ENCODE measurements around the gene OR10H1.
A peak's percentile ranks its signal among the peaks of the same experiment; 100 is the strongest.
"Not testable (repeated sequence)": the region's sequence is repeated elsewhere in the genome, so short reads cannot be mapped to it uniquely, and the experiment has no call there.

The OR10H1 gene, protein sequence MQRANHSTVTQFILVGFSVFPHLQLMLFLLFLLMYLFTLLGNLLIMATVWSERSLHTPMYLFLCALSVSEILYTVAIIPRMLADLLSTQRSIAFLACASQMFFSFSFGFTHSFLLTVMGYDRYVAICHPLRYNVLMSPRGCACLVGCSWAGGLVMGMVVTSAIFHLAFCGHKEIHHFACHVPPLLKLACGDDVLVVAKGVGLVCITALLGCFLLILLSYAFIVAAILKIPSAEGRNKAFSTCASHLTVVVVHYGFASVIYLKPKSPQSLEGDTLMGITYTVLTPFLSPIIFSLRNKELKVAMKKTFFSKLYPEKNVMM

DNA sequence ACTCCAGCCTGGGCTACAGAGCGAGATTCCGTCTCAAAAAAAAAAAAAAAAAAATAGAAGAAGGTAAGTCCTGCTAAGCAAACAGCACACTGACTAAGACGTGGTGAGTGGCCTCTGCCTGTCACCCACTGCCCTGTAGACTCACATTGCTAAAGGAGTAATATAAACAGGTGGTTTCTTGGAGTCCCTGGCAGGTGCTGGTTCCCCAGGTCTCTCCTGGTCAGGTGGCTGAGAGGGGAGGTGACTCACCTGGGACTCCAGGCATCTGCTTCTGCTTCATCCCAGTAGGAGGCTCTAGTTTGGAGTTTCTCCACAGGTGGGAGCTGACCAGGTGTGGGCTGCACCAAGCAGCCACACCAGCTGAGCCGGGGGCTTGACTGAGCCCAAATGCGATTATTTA is at the start of gene OR10H1:
OR10H1 (minus strand) TSS at position 359 of the 400 bp plus-strand sequence. CDS start 7,627 bp downstream, outside the sequence.
- no peak for DNase-seq

DNA sequence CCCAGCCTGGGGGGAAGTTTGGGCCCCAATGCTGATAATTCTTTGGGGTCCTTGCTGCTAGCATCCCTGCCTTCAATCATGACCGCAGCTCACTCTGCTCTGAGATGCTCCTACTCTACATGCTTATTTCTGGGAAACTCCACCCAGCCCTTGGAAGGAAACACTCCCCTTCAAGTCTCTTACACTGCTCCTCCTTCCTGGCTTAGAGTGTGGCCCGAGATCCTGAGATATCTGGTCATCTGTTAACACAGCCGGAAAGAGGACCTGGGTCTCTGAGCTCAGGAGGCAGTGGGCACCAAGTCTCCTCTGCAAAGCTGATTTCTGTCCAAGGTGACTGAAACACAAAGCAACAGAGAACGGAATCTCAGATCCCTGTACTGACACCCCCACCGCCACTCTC is 49.4 kb upstream of the OR10H1 start:
- DNase-seq: peak; percentile 65

DNA sequence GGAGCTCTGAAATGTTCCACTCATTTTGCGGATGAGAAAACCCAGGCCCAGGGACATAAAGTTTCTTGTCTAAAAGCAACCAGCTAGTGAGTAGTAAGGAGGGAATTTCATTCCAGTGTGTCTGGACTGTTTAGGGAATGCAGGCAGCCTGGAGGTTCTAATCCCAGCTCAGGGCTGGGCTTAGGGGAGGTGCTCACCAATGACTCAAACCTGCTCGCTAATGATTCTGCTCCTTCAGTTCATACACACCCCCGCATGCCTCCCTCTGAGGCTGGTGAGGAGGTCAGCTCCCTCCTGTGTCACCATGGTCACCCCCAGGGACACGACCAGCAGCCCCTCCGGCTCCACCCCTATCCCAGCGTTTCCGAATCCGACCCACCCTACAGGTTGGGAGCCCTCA is 47.8 kb upstream of the OR10H1 start:
- peak; percentile 32 for DNase-seq

DNA sequence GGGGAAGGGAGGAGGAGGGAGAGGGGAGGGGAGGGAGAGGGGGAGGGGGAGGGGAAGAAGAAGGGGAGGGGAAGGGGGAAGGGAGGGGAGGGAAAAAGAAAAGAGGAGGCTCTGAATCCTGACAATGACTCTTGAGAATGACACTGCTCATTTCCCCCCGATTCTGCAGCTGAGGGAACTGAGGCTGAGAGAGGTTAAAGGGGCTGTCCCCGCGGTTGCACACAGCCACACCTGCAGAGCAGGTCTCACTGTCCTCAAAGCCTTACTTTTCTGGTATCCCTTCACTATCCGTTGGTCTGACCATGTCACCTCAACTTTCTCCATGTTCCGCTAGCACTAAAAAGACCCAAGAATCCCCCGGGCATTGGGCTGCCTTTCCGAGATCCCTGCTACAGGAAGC is 47.0 kb upstream of the OR10H1 start:
- no peak for DNase-seq

DNA sequence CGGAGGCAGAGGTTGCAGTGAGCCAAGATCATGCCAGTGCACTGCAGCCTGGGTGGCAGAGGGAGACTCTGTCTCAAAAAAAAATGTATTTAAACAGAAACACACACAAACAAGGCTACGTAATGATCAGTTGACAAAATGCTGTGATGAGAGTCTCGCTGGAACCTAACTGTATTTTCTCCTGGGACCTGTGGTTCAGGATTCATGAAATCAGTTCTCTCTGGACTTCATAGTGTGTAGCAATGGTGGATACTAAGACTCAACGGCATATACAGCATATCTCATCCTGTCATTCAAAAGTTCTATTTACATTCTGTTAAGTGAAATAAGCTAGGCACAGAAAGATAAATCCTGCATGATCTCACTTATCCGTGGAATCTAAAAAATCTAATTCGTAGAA is 45.1 kb upstream of the OR10H1 start:
- no peak for DNase-seq

DNA sequence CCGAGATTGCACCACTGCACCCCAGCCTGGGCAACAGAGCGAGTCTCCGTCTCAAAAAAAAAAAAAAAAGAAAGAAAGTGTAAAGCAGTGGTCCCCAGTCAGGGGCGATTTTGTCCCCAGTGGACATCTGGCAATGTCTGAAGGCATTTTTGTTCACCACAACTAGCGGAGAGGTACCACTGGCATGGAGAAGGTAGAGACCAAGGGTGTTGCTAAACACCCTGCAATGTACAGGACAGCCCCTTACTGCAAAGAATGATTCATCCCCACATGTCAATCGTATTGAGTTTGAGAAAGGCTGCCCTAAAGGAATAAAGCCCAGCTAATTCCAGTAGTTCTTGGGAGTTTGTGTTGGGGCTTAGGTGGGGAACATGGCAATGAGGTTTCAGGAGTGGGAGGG is 43.7 kb upstream of the OR10H1 start:
- peak; percentile 32 for DNase-seq

DNA sequence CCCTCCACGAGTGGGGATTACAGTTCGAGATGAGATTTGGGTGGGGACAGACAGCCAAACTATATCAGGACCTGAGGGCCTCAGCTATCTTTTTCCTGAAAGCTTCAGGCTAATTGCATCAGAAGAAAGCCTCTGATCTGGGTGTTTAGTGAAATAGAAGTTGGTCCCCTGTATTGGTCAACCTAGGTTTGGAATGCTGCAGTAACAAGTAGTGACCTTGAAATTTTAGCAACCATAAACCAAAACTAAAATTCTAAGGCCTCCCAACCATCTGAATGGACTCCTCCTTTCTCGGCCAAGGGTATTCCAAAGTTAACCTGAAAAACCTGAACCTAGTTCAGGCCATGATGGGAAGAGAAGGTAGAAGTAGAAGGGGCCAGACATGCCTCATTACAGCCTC is 34.9 kb upstream of the OR10H1 start:
- no peak for DNase-seq

DNA sequence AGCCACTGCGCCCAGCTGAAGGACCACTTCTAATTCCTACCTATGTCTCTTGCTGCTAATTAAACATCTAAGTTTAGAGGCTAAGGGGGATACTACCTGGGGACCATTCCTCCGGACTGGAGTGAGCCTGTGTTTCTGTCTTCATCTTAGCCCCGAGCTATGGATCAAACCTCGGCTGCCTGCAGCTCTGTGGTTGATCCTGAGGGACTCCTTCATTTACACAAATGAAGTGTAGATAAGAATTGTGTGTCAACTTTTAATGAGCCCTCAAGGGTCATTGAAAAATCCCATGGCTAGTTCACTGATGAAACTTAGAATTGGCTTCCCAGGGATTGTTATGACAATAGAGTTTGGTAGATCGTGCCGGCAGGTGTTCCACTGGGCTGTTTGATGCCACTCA is 31.5 kb upstream of the OR10H1 start:
- DNase-seq: no peak

DNA sequence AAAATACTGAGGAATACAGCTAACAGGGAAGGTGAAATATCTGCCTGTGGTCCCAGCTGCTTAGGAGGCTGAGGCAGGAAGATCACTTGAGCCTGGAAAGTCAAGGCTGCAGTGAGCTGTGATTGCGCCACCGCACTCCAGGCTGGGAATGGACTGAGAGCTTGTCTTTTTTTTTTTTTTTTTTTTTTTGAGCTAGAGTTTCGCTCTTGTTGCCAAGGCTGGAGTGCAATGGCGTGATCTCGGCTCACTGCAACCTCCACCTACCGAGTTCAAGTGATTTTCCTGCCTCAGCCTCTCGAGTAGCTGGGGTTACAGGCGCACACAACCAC is 28.4 kb upstream of the OR10H1 start:
- DNase-seq: not testable (repeated sequence)

DNA sequence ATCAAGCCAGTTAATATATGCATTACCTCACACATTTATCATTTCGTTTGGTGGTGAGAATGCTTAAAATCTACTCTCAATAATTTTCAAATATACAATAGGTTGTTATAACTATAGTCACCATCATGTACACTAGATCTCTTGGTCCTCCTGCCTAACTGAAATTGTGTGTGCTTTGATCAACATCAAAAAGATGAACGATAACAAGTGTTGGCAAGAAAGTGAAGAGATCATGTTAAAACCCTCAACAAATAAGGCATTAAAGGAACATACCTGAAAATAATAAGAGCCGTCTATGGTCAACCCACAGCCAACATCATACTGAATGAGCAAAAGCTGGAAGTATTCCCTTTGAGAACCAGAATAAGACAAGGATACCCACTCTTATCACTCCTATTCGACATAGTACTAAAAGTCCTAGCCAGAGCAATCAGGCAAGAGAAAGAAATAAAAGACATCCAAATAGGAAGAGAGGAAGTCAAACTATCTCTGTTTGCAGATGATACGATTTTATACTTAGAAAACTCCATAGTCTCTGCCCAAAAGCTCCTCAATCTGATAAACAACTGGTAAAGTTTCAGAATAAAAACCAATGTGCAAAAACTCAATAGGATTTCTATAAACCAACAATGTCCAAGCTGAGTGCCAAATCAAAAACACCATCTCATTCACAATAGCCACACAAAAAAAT is 27.9 kb upstream of the OR10H1 start:
- DNase-seq: peak; percentile 52

DNA sequence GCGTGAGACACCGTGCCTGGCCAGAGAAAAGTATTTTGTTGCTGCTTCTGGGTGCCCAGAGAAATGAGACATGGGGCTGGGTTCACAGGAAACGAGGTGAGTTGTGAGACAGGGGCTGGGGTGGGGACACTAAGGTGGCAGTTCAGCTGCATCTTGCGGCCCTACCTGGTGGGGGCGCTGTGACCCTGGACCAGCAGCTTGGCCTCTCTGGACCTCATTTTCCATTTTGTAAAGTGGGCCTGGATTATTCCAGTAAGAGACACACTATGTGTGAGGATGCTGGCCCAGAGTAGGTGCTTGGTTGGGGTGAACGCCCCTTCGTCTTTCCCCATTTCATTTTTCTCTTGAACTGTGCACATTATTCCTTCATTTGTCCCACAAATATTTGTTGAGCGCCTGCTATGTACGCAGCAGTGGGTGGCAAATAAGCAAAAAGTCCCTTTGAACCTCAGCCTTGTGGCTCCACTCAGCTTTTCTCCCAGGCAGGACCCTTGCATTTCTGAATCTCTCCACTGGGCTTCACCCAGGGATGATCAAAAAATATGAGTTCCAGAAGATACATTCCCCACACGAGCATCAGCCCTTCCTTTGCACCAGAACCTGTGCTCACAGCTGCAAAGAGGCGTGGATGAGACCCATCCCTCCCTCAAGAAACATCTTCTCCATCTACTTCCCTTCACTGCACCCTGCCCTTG is 26.6 kb upstream of the OR10H1 start:
- peak; percentile 43 for DNase-seq

DNA sequence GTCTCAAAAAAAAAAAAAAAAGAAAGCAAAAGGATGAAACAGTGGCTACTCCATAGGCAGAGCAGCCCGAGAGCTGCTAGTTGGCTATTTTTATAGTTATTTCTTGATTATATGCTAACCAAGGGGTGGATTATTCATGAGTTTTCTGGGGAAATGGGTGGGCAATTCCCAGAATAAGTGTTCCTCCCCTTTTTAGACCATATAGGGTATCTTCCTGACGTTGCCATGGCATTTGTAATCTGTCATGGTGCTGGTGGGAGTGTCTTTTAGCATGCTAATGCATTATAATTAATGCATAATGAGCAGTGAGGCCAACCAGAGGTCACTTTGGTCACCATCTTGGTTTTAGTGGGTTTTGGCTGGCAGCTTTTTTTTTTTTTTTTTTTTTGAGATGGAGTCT is 25.4 kb upstream of the OR10H1 start:
- DNase-seq: no peak

DNA sequence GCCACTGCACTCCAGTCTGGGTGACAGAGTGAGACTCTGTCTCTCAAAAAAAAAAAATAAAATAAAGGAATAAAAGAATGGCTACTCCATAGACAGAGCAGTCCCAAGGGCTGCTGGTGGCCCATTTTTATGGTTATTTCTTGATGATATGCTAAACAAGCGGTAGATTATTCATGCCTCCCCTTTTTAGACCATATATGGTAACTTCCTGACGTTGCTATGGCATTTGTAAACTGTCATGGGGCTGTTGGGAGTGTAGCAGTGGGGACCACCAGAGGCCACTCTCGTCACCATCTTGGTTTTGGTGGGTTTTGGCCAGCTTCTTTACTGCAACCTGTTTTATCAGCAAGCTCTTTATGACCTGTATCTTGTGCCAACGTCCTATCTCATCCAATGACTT is 24.4 kb upstream of the OR10H1 start:
- DNase-seq: not testable (repeated sequence)

DNA sequence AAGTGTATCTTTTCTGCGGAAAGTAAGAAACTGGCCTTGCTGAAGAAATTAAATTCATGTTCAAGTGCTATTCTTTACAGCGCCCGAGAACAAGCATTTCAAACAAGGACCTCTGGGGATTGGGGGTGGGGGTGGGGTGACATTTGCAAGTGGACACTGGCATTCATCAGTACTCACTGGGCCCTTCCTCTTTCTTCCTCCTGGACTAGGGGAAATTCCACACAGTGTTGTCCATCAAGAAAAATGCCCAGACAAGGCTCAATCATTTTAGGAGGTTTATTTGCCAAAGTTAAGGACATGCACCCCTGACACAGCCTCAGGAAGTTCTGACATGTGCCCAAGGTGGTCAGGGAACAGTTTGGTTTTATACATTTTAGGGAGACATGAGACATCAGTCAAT is 22.9 kb upstream of the OR10H1 start:
- DNase-seq: no peak

DNA sequence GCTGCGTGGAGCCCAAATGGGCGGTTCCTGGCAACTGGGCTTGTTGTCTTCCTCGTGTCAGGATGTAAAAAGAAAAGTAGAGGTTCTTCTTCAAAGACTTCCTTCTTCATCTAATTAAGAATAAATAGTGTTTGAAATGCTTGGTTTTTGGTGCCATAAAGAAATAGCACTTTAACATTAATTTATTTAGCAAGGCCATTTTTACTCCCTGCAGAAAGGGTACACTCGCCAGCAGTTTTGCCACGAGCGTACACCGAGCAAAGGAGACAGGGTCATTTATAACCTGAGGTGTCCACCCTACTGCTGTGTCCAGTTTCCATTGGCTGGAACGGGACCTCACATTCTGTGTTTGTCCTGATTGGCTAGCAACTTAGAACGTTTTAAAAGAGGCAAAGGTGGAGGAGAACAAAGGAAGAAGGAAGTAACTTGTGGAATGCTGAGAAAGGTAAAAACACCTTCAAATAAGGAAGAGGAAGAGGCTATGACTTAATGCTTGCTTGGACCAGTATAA is 21.8 kb upstream of the OR10H1 start:
- no peak for DNase-seq

DNA sequence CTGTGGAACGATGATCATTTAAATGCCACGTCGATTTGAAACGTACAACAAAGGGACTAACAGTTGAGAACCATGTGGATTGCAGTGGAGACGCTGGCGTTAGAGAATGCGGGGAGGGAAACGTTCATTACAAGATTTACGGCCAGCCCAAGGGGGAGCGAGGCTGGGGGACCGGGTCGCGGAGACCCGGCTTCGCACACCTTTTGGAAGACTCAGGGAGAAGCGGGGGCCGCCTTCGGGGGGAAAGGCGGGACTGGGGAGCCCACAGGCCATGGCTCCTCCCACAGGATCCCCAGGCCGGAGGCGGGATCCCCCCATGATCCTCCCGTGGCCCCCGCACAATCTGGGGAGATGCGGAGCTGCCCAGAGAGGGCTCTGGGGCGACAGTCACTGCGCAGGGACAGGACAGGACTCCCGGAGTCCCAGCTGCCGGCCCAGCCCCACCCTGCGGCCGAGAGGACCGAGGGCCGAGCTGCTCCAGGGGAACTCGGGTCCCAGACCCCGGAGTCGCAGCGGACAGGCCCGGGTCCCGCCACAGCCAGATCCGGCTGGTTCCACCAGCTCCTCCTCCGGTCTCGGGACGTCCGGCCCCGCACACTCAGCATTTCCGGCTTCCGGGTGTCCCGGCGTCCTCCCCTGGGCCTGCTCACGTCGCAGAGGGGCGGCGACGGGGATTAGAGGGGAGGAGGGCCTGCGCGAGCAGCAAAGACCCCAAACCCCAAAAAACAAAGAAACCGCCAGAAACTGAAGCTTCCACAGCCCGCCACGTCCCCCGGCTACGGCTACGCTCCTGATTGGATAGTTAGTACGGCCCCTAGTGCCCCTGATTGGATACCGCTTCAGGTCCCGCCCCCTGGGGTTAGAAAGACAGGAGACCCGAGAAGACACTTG is 21.1 kb upstream of the OR10H1 start:
- DNase-seq: peak; percentile 99

DNA sequence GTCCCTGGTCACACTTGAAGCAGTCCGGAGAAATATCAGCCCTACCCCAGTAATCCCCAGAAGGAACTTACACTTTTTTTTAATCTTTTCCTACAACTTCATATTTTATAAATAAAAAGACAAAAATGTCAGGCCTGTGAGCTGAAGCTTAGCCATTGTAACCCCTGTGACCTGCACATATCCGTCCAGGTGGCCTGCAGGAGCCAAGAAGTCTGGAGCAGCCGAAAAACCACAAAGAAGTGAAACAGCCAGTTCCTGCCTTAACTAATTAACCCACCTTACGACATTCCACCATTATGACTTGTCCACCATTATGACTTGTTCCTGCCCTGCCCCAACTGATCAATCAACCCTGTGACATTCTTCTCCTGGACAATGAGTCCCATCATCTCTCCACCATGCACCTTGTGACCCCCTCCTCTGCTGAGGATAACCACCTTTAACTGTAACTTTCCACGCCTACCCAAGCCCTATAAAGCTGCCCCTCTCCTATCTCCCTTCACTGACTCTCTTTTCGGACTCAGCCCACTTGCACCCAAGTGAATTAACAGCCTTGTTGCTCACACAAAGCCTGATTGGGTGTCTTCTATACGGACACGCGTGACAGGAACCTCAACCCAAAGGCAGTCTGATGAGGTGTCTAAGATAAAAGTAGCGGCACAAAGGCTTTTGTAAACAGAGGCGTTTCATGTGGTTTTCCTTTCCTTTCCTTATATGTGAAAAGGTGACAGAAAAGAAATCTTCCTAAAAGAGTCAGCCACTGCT is 20.3 kb upstream of the OR10H1 start:
- peak; percentile 82 for DNase-seq

DNA sequence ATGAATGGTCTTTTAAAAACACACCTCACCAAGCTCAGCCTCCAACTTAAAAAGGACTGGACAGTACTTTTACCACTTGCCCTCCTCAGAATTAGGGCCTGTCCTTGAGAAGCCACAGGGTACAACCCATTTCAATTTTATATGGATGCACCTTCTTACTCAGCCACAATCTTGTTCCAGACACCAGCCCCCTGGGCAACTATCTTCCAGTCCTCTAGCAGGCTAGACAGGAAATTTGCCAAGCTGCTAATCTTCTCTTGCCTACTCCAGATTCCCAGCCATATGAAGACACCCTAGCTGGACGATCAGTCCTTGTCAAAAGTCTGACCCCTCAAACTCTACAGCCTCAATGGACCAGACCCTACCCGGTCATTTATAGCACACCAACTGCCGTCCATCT is 18.8 kb upstream of the OR10H1 start:
- peak; percentile 51 for DNase-seq

DNA sequence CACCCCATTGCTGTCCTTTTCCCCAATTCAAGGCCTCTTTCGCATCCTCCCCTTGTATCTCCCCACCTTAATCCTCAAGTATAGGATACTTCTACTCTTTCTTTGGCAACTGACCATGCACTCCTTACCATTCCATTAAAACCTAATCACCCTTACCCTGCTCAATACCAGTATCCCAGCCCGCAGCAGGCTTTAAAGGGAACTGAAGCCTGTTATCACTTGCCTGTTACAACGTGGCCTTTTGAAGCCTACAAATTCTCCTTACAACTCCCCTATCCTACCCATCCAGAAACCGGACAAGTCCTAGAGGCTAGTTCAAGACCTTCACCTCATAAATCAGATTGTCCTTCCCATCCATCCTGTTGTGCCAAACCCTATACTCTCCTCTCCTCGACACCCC is 16.2 kb upstream of the OR10H1 start:
- DNase-seq: no peak

DNA sequence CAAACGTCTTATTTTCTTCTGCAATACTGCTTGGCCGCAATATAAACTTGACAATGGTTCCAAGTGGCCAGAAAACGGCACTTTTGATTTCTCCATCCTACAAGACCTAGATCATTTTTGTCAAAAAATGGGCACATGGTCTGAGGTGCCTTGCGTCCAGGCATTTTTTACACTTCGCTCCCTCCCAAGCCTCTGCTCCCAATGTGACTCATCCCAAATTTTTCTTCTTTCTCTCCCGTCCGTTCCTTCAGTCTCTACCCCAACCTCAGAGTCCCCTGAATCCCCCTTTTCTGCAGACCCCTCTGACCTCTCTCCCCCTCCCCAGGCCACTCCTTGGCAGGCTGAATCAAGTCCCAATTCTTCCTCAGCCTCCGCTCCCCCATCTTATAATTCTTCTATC is 14.3 kb upstream of the OR10H1 start:
- no peak for DNase-seq

DNA sequence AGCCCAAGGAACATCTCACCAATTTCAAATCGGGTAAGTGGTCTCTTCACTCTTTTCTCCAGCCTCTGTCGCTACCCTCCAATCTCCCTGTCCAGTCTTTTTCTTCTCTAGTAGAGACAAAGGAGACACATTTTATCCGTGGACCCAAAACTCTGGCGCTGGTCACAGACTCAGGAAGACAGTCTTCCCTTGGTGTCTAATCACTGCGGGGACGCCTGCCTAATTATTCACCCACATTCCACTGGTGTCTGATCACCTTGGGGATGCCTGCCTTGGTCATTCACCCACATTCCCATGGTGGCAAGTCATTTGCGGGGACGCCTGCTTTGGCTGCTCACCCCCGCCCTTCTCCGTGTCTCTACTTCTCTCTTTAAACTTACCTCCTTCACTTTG is 13.8 kb upstream of the OR10H1 start:
- no peak for DNase-seq

Data from hematopoietic multipotent progenitor cell treated with erythropoietin and hydrocortisone succinate and interleukin-3 and kit ligand, for 6 days (in vitro differentiated cells).